Glutamatergic neuron (in vitro differentiated cells): ENCODE measurements around the gene VRK3. TPM values are rescaled to one million over a fixed set of nuclear protein-coding genes. Genes with fewer than 3 reads are reported as not detected.
"Not testable (repeated sequence)": the region's sequence is repeated elsewhere in the genome, so short reads cannot be mapped to it uniquely, and the experiment has no call there.

Experiments used
- DNase-seq: peaks from one replicate; pipeline ENCODE4 v3.0.0; 2022
- H3K27ac Mint-ChIP-seq: one replicate; pipeline ENCODE4 v1.8.0; 2020; ENCODE audit warnings: mild to moderate bottlenecking, mixed read lengths, inconsistent platforms; ENCODE audit not compliant: unreplicated experiment
- H3K27me3 Mint-ChIP-seq: one replicate; pipeline ENCODE4 v1.8.0; 2020; ENCODE audit warnings: mild to moderate bottlenecking, moderate library complexity, mixed read lengths, inconsistent platforms; ENCODE audit not compliant: unreplicated experiment
- H3K36me3 Mint-ChIP-seq: one replicate; pipeline ENCODE4 v1.8.0; 2020; ENCODE audit warnings: mild to moderate bottlenecking, mixed read lengths, inconsistent platforms; ENCODE audit not compliant: unreplicated experiment
- H3K4me1 Mint-ChIP-seq: one replicate; pipeline ENCODE4 v1.8.0; 2020; ENCODE audit warnings: mild to moderate bottlenecking, low read depth, mixed read lengths, inconsistent platforms; ENCODE audit not compliant: unreplicated experiment
- H3K4me3 Mint-ChIP-seq: one replicate; pipeline ENCODE4 v1.8.0; 2020; ENCODE audit warnings: mild to moderate bottlenecking, mixed read lengths, inconsistent platforms; ENCODE audit not compliant: unreplicated experiment
- H3K9me3 Mint-ChIP-seq: one replicate; pipeline ENCODE4 v1.8.0; 2020; ENCODE audit warnings: mild to moderate bottlenecking, moderate library complexity, mixed read lengths, inconsistent platforms; ENCODE audit not compliant: unreplicated experiment
- CTCF ChIP-seq: fragments of 200-600 bp; sonication (generic); IDR thresholded peaks from one replicate; pipeline ENCODE4 v1.5.0; 2021; ENCODE audit not compliant: partially characterized antibody, unreplicated experiment
- long read RNA-seq: library from polyadenylated mRNA; unstranded; transcript quantifications from one replicate; pipeline ENCODE4 v2.0.0, GENCODE V29; 2020; ENCODE audit not compliant: unreplicated experiment
- total RNA-seq: library from RNA; stranded (reverse); fragmentation: NEBNext Ultra II Directional; extraction: Animal tissue kit (Norgen Biotek cat#: 25700); gene quantifications from one replicate; pipeline ENCODE4 v1.2.1, GENCODE V29; 2021; ENCODE audit not compliant: unreplicated experiment

The VRK3 gene, protein sequence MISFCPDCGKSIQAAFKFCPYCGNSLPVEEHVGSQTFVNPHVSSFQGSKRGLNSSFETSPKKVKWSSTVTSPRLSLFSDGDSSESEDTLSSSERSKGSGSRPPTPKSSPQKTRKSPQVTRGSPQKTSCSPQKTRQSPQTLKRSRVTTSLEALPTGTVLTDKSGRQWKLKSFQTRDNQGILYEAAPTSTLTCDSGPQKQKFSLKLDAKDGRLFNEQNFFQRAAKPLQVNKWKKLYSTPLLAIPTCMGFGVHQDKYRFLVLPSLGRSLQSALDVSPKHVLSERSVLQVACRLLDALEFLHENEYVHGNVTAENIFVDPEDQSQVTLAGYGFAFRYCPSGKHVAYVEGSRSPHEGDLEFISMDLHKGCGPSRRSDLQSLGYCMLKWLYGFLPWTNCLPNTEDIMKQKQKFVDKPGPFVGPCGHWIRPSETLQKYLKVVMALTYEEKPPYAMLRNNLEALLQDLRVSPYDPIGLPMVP
- 44.5 TPM for total RNA-seq
- long read RNA-seq, transcript VRK3-217 (15 exons, 2,126 nt) = major isoform, 7 of 31 reads
- long read RNA-seq, partial matches to known transcripts = 7 of 31 reads
- long read RNA-seq, other reads (novel, unspliced or antisense) = 12 of 31 reads

GRCh38 chr19:50025022-50025793, at the start of gene VRK3:
Gene VRK3 (minus strand): TSS chr19:50025372. CDS start chr19:50016162, 9,210 bp downstream.
- peaks cover 9% of the 10 kb centered on the region for H3K9me3 Mint-ChIP-seq
- peaks cover 7% of the 10 kb centered on the region for H3K4me1 Mint-ChIP-seq
- peak; percentile 98 for DNase-seq
- peak within 1 kb of the TSS; percentile 93 for H3K27ac Mint-ChIP-seq
- H3K36me3 Mint-ChIP-seq = no peaks in the 10 kb centered on the region
- peaks cover 12% of the 10 kb centered on the region for H3K27me3 Mint-ChIP-seq
- no peak for TF ChIP-seq CTCF
- peak within 1 kb of the TSS; percentile 99 for H3K4me3 Mint-ChIP-seq

DNA sequence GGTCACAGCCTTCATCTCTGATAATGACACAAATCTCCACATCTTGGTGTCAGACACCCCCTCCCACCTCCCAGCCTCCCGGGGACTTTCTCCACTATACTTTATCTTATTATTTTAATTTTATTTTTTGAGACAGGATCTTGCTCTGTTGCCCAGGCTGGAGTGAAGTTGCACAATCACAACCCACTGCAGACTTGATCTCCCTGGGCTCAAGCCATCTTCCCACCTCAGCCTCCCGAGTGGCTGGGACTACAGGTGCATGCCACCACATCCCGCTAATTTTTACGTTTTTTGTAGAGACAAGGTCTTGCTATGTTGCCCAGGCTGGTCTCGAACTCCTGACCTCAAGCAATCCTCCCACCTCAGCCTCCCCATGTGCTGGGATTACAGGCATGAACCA, 43.2 kb upstream of the VRK3 start:
- not testable (repeated sequence) for H3K4me3 Mint-ChIP-seq

GRCh38 chr19:50067575-50067974, 42.4 kb upstream of the VRK3 start:
- DNase-seq = no peak
- no peaks in the 10 kb centered on the region for H3K36me3 Mint-ChIP-seq
- peaks cover 2% of the 10 kb centered on the region for H3K27me3 Mint-ChIP-seq
- TF ChIP-seq CTCF = no peak
- H3K9me3 Mint-ChIP-seq = peaks cover 2% of the 10 kb centered on the region
- H3K4me1 Mint-ChIP-seq = no peaks in the 10 kb centered on the region
- no peak overlapping the region for H3K4me3 Mint-ChIP-seq
- no peak overlapping the region for H3K27ac Mint-ChIP-seq

More for the DNA sequence above, 43.2 kb upstream of the VRK3 start:
- H3K27me3 Mint-ChIP-seq, DNase-seq, H3K27ac Mint-ChIP-seq, H3K36me3 Mint-ChIP-seq, H3K4me1 Mint-ChIP-seq, H3K9me3 Mint-ChIP-seq: not testable (repeated sequence)

- Mint-ChIP-seq H3K4me3 (no peak overlapping the region), H3K27ac (no peak overlapping the region), H3K27me3 (peaks cover 2% of the 10 kb centered on the region), H3K4me1 (no peaks in the 10 kb centered on the region), H3K9me3 (peaks cover 4% of the 10 kb centered on the region), H3K36me3 (no peaks in the 10 kb centered on the region)
- no peak for DNase-seq
- TF ChIP-seq CTCF = no peak
These were observed 40.8 kb upstream of the VRK3 start for GRCh38 chr19:50065938-50066337.

DNA sequence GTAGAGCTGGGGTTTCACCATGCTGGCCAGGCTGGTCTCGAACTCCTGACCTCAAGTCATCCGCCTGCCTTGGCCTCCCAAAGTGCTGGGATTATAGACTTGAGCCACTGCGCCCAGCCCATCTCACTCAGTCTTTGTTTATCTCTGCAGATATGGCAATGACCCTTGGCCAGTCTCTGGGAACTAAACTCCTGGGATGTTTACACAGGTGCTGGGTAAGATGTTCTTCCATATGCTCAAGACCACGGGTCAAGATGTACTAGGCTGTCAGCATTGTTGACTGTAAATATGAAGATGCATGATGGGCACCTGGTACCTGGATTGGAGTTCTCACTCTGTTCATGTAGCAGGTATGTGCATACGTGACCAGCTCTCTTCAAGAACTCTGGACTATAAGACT, 36.5 kb upstream of the VRK3 start:
- H3K4me3 Mint-ChIP-seq = no peak overlapping the region
- no peak for TF ChIP-seq CTCF
- no peak overlapping the region for H3K27ac Mint-ChIP-seq
- DNase-seq = no peak
- H3K4me1 Mint-ChIP-seq = no peaks in the 10 kb centered on the region
- no peaks in the 10 kb centered on the region for H3K36me3 Mint-ChIP-seq
- H3K9me3 Mint-ChIP-seq = peaks cover 14% of the 10 kb centered on the region
- H3K27me3 Mint-ChIP-seq = peaks cover 3% of the 10 kb centered on the region
